BLaER1 treated with 17β-estradiol and CSF1 and Interleukin-3, amounts not matched to agents 10 nM and 100 nM (cell line): ENCODE data around the gene PYCR2.
"Not testable (repeated sequence)": the region's sequence is repeated elsewhere in the genome, so short reads cannot be mapped to it uniquely, and the experiment has no call there.

ENCODE experiments used
- H3K27ac ChIP-seq, 11 experiments: shearing (Covaris generic); formaldehyde crosslinking; 2 replicates each; pipeline ENCODE4 v1.8.1; 2022
- H3K27me3 ChIP-seq, 11 experiments: shearing (Covaris generic); formaldehyde crosslinking; 2 replicates each; pipeline ENCODE4 v1.8.1; 2022
- H3K36me3 ChIP-seq, 11 experiments: shearing (Covaris generic); formaldehyde crosslinking; 2 replicates each; pipeline ENCODE4 v1.8.1; 2022
- H3K4me1 ChIP-seq, 10 experiments: shearing (Covaris generic); formaldehyde crosslinking; 2 replicates each; pipeline ENCODE4 v1.8.1; 2022
- H3K4me2 ChIP-seq, 11 experiments: shearing (Covaris generic); formaldehyde crosslinking; 2 replicates each; pipeline ENCODE4 v1.8.1; 2022
- H3K4me3 ChIP-seq, 10 experiments: shearing (Covaris generic); formaldehyde crosslinking; 2 replicates each; pipeline ENCODE4 v1.8.1; 2022
- H3K9ac ChIP-seq, 11 experiments: shearing (Covaris generic); formaldehyde crosslinking; 2 replicates each; pipeline ENCODE4 v1.8.1; 2022
- H3K9me3 ChIP-seq, 11 experiments: shearing (Covaris generic); formaldehyde crosslinking; replicated peaks in 1 of 11; 2 replicates each; pipeline ENCODE4 v1.8.1; 2022
- H4K20me1 ChIP-seq, 11 experiments: shearing (Covaris generic); formaldehyde crosslinking; 2 replicates each; pipeline ENCODE4 v1.8.1; 2022
- Cebpa-rat ChIP-seq, 11 experiments: shearing (Covaris generic); IDR thresholded peaks; 2 replicates each; pipeline ENCODE4 v1.8.1; 2022

Gene PYCR2

DNA sequence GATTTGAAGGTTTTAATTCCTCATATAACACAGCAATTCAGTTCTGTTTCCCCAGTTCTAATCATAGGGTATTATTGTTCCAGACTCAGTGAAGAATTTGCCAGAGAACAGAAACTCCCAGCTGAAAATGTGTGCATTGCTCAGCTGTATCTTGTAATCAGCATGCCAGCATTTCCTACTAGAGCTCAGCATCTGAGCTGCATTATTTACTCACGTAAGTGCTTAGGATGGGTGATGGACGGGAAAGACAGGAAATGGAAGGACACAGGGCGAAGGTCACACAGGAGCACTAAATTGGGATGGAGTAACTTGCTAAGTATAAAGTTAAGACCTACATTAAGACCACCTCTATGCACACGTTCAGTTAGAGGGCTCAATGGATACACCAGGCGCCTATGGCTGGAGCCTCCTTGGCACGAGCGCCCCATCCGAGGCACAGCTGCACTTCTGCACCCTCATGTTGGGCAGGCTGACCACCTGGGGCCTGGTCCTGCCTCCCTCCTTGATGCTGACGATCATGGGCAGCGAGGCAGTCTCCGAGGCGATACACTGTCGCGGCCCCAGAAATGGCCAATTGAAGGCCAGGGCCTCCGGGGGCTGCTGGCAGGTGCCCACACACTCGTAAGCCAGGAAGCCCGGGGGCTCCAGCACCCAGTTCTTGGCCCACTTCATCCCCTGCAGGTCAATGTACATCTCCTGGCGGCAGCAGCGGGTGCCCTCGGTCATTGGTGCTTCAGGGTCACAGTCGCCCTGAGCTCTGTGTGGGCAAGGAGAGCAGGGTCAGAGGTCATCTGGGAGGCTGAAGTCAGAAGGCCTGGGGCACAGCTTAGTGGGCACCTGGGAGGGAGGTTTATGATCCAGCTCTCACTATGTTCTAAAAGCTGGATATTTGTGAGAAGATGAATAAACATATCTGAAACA lies 13.3 kb upstream of the PYCR2 start:
- no peaks in the 10 kb centered on the region for H3K27me3 ChIP-seq
- peak overlapping the region in 8 of 11 experiments; percentile 1 to 56 (median 38); a peak in 12 of 22 replicates for H3K4me2 ChIP-seq
- H3K9me3 ChIP-seq = no peaks in the 10 kb centered on the region
- peak overlapping the region in 3 of 11 experiments; percentile 11 to 19 (median 15); a peak in 2 of 22 replicates for H3K9ac ChIP-seq
- H3K4me1 ChIP-seq = peaks cover 6 to 34% (median 18%) of the 10 kb centered on the region in 10 experiments; a peak in 15 of 20 replicates
- no peak for TF ChIP-seq Cebpa-rat (IDR thresholded peaks at IDR 0.05)
- no peak overlapping the region for H3K4me3 ChIP-seq
- H4K20me1 ChIP-seq = no peaks in the 10 kb centered on the region
- no peaks in the 10 kb centered on the region for H3K36me3 ChIP-seq
- no peak overlapping the region for H3K27ac ChIP-seq

DNA sequence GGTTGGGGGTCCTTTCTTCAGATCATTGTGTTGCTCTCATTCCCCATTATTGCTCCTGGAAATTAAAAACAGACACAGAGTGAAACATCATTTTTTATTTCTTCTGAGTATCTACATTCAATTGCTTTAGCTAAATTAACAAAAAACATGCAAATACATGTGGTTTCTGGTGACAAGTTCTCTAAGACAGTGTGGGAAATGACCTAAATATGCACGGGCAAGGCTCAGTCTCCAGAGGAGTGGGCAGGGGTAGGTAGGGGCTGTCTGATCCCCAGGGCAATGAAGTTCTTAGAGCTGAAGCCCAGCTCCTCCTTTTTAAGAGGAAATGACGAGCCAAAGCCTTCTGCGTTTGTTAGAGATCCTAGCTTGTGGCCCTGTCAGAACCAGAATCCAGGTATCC lies 12.5 kb upstream of the PYCR2 start:
- Histone ChIP-seq H3K27ac (no peak overlapping the region), H3K36me3 (no peaks in the 10 kb centered on the region), H3K4me3 (no peak overlapping the region), H3K4me1 (peaks cover 6 to 26% (median 16%) of the 10 kb centered on the region in 10 experiments; a peak in 15 of 20 replicates), H3K4me2 (peak overlapping the region in 8 of 11 experiments; percentile 1 to 56 (median 38); a peak in 13 of 22 replicates), H3K9ac (peak overlapping the region in 4 of 11 experiments; percentile 11 to 41 (median 17); a peak in 2 of 22 replicates), H4K20me1 (no peaks in the 10 kb centered on the region), H3K9me3 (no peaks in the 10 kb centered on the region), H3K27me3 (no peaks in the 10 kb centered on the region)
- no peak for TF ChIP-seq Cebpa-rat (IDR thresholded peaks at IDR 0.05)

DNA sequence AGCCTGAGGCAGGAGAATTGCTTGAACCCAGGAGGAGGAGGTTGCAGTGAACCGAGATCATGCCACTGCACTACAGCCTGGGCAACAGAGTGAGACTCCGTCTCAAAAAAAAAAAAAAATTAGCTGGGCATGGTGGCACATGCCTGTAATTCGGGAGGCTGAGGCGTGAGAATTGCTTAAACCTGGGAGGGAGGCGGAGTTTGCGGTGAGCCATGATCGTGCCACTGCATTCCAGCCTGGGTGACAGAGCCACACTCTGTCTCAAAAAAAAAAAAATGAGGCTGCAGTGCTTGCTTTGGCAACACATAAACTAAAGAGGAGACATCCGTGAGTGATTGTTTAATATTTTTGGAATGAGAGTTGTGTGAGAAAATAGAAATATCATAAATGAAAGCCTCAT lies 12.0 kb upstream of the PYCR2 start:
- Histone ChIP-seq H3K4me1 (peaks cover 6 to 23% (median 14%) of the 10 kb centered on the region in 10 experiments; a peak in 15 of 20 replicates), H3K4me2 (peak overlapping the region in 7 of 11 experiments; percentile 22 to 56 (median 44); a peak in 9 of 22 replicates)
- H4K20me1 ChIP-seq, H3K27ac ChIP-seq, H3K9ac ChIP-seq, H3K36me3 ChIP-seq, H3K9me3 ChIP-seq, H3K27me3 ChIP-seq, H3K4me3 ChIP-seq: not testable (repeated sequence)

- no peaks in the 10 kb centered on the region for H3K27me3 ChIP-seq
- no peak overlapping the region for H3K4me2 ChIP-seq
- no peaks in the 10 kb centered on the region for H3K36me3 ChIP-seq
- TF ChIP-seq Cebpa-rat (IDR thresholded peaks at IDR 0.05) = no peak
- no peaks in the 10 kb centered on the region for H4K20me1 ChIP-seq
- H3K9me3 ChIP-seq = no peaks in the 10 kb centered on the region
- peaks cover 6 to 16% (median 12%) of the 10 kb centered on the region in 10 experiments; a peak in 15 of 20 replicates for H3K4me1 ChIP-seq
- H3K27ac ChIP-seq = no peak overlapping the region
- H3K9ac ChIP-seq = no peak overlapping the region
- H3K4me3 ChIP-seq = no peak overlapping the region
Measured at GRCh38 chr1:225934711-225935110, 10.7 kb upstream of the PYCR2 start.

GRCh38 chr1:225933072-225933471 lies 9.0 kb upstream of the PYCR2 start:
- peaks cover 9 to 18% (median 14%) of the 10 kb centered on the region in 10 experiments; a peak in 17 of 20 replicates for H3K4me1 ChIP-seq
- H3K27ac ChIP-seq = no peak overlapping the region
- H3K4me2 ChIP-seq = no peak overlapping the region
- H3K36me3 ChIP-seq = no peaks in the 10 kb centered on the region
- H3K27me3 ChIP-seq = no peaks in the 10 kb centered on the region
- H4K20me1 ChIP-seq = no peaks in the 10 kb centered on the region
- no peaks in the 10 kb centered on the region for H3K9me3 ChIP-seq
- no peak overlapping the region for H3K4me3 ChIP-seq
- no peak overlapping the region for H3K9ac ChIP-seq
- TF ChIP-seq Cebpa-rat (IDR thresholded peaks at IDR 0.05) = no peak

DNA sequence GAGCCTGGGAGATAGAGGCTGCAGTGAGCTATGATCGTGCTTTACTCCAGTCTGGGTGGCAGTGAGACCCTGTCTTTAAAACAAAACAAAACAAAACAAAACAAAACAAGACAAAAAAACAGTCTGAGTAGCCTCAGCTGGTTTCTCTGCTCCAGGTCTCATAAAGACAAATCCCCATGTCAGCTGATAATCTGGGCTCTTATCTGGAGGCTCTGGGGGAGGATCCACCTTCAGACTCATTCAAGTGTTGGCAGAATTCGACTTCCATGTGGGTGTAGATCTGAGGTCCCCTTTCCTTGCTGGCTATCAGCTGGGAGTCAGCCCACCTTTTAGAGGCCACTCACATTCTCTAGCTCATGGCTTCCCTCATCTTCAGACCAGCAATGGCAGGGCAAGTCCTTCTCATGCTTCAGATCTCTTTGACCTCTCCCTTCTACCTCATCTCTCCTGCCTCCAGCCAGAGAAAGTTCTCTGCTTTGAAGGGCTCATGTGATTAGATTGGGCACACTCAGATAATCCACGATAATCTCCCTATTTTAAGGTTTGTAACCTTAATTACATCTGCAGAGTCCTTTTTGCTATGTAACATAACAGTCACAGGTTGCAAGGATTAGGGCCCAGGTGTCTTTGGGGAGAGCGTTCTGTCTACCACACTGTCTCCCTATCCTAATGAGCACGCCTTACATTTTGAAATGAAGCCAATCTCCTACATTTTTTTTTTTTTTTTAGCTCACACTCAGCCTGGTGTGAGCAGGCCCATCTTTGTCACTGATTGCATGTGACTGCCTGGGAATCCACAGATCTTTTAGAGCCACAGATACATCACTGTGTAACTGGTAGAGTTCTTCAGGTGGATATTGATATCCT lies 7.5 kb upstream of the PYCR2 start:
- Histone ChIP-seq H3K9ac (no peak overlapping the region), H3K9me3 (no peaks in the 10 kb centered on the region), H3K4me2 (no peak overlapping the region), H3K27ac (no peak overlapping the region), H3K36me3 (no peaks in the 10 kb centered on the region), H3K4me1 (peaks cover 5 to 12% (median 7%) of the 10 kb centered on the region in 10 experiments; a peak in 18 of 20 replicates), H4K20me1 (no peaks in the 10 kb centered on the region), H3K4me3 (no peak overlapping the region), H3K27me3 (no peaks in the 10 kb centered on the region)
- TF ChIP-seq Cebpa-rat (IDR thresholded peaks at IDR 0.05) = no peak

DNA sequence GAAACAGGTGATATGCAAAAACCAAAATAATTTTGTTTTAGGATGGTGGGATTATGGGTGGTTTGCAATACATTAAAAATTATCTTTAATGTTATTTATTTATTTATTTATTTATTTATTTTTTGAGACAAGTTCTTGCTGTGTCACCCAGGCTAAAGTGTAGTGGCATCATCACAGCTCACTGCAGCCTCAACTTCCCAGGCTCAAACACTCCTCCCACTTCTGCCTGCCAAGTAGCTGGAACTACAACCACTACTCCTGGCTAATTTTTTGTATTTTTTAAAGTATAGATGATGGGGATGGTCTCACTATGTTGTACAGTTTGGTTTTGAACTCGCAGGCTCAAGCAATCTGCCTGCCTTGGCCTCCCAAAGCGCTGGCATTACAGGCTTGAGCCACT lies 6.5 kb upstream of the PYCR2 start:
- Histone ChIP-seq H3K27ac (no peak overlapping the region), H3K27me3 (no peaks in the 10 kb centered on the region), H3K4me2 (no peak overlapping the region), H3K36me3 (no peaks in the 10 kb centered on the region), H3K4me3 (no peak overlapping the region), H3K4me1 (peaks cover 0 to 7% (median 5%) of the 10 kb centered on the region in 10 experiments; a peak in 6 of 20 replicates), H3K9ac (no peak overlapping the region), H4K20me1 (no peaks in the 10 kb centered on the region), H3K9me3 (no peaks in the 10 kb centered on the region)
- no peak for TF ChIP-seq Cebpa-rat (IDR thresholded peaks at IDR 0.05)

GRCh38 chr1:225929462-225929861 lies 5.4 kb upstream of the PYCR2 start:
- H3K4me2 ChIP-seq, H3K9me3 ChIP-seq, H3K9ac ChIP-seq, H3K4me3 ChIP-seq, H3K27ac ChIP-seq, H3K36me3 ChIP-seq, H4K20me1 ChIP-seq, H3K27me3 ChIP-seq: not testable (repeated sequence)
- H3K4me1 ChIP-seq = peaks cover 6 to 15% (median 12%) of the 10 kb centered on the region in 10 experiments
